Measurements from ENCODE around the gene HTR3D. TPM values are rescaled to one million over a fixed set of nuclear protein-coding genes. Genes with fewer than 3 reads are reported as not detected.

Gene HTR3D
- polyA plus RNA-seq, 3 donors = not detected

DNA sequence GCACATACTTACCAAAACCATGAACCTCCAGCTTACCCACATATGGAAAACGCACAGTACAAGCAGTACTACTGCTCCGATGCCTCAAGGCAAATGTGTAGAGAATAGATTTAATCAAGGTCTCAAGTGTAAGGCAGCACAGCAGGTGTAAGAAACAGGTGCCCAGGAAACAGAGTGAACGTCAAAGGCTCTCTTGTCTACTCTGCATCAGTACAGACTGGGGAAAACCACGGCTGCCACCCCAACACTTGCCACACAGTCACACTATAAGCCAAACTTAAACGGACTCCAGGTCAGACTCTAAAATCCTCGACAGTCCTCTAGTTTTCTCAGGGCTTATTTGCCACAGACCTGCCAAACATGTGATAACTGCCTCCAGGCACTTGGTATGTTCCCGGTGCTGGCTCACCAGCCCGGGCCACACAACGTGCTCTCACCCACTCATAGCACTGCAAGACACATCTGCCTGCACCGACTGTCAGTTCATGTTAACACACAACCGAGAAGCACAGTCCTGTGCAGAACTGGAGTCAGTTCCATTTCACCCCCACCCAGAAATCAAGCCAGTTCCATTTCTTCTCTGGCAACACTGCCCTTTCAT lies 44.4 kb upstream of the HTR3D start:
- H3K9ac ChIP-seq (ENCODE audit: insufficient read depth, low read length, poor library complexity, severe bottlenecking) = no peak overlapping the region
- WGBS (ENCODE audit: insufficient coverage) = 83% methylated on average over 10 of the region's 11 CpGs
- H3K27ac Mint-ChIP-seq = no peak overlapping the region

DNA sequence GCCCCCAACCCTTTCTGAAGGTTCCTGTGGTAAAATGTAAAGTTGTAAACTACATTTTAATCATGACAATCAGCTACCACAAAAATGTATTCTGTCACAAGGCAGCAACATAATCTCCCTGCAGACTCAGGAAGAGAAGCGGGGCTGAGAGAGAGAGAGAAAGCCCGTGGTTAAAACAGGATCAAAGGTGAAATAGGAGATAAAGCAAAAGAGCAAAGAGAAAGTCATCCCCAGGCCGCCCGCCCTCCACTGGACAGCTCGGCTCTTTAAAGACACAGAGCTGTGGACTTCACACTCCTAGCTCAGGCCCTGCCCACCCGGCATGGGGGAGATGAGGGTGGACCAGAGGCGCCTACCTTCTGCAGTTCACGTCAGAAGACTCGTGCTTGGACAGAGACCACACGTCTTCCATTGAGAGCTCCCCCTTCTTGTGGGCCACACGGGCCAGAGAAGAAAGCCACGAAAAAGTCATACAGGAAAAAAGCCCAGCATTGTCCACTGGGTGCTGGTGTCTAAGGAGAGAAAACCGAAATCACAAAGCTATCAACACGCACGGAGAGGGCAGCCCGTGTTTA lies 43.2 kb upstream of the HTR3D start:
- Histone ChIP-seq H4K20me1 (ENCODE audit: insufficient read depth, low read length) (no peaks in the 10 kb centered on the region), H3K79me2 (ENCODE audit: insufficient read depth, low read length) (no peaks in the 10 kb centered on the region), H3K4me3 (replicated peaks in 1 of 3; ENCODE audit: low read depth in 2 of 3, low read length in 3 of 3) (no peak overlapping the region), H3K36me3 (replicated peaks in 1 of 2; ENCODE audit: control insufficient read depth in 1 of 2, insufficient read depth in 2 of 2, low read length in 2 of 2) (peaks cover 30 to 60% of the 10 kb centered on the region in 2 donors), H3K4me1 (ENCODE audit: control insufficient read depth in 1 of 2, insufficient read depth in 2 of 2, low read length in 2 of 2) (no peaks in the 10 kb centered on the region), H3K9ac (ENCODE audit: insufficient read depth, low read length, poor library complexity, severe bottlenecking) (no peak overlapping the region), H3K27me3 (ENCODE audit: control insufficient read depth in 2 of 2, insufficient read depth in 2 of 2, low read length in 2 of 2) (no peaks in the 10 kb centered on the region), H3K9me3 (replicated peaks in 1 of 2; ENCODE audit: control insufficient read depth in 1 of 2, insufficient read depth in 1 of 2, low read length in 2 of 2) (no peaks in the 10 kb centered on the region), H3K27ac (ENCODE audit: low read depth in 1 of 2, low read length in 2 of 2) (no peak overlapping the region), H2AFZ (ENCODE audit: insufficient read depth, low read depth, low read length, poor library complexity, severe bottlenecking) (no peak overlapping the region), H3K4me2 (replicated peaks; ENCODE audit: extremely low read depth, low read length, poor library complexity, severe bottlenecking) (no peak overlapping the region)
- no peak for DNase-seq
- no peak overlapping the region for H3K27ac Mint-ChIP-seq
- intact Hi-C loops (cut with micrococcal nuclease) = no loop called here
- peaks cover 0 to 2% (median 0%) of the 10 kb centered on the region in 3 donors for H3K27me3 Mint-ChIP-seq (ENCODE audit: low read depth in 3 of 3)
- H3K9me3 Mint-ChIP-seq = no peaks in the 10 kb centered on the region
- TF ChIP-seq CTCF (IDR thresholded peaks at IDR 0.05) = no peak
- H3K4me3 Mint-ChIP-seq = no peak overlapping the region
- peaks cover 38 to 53% of the 10 kb centered on the region in 2 donors for H3K36me3 Mint-ChIP-seq
- H3K4me1 Mint-ChIP-seq = peaks cover 2% of the 10 kb centered on the region
- 78% methylated on average over 11 of the region's 16 CpGs for WGBS (ENCODE audit: insufficient coverage)

More for the DNA sequence above, 44.4 kb upstream of the HTR3D start:
- intact Hi-C loops (cut with micrococcal nuclease) = no loop called here
- H3K4me1 Mint-ChIP-seq = peaks cover 2% of the 10 kb centered on the region
- DNase-seq = no peak
- Histone ChIP-seq H3K79me2 (ENCODE audit: insufficient read depth, low read length) (no peaks in the 10 kb centered on the region), H3K4me3 (replicated peaks in 1 of 3; ENCODE audit: low read depth in 2 of 3, low read length in 3 of 3) (no peak overlapping the region), H2AFZ (ENCODE audit: insufficient read depth, low read depth, low read length, poor library complexity, severe bottlenecking) (no peak overlapping the region), H3K27me3 (ENCODE audit: control insufficient read depth in 2 of 2, insufficient read depth in 2 of 2, low read length in 2 of 2) (no peaks in the 10 kb centered on the region), H3K4me2 (replicated peaks; ENCODE audit: extremely low read depth, low read length, poor library complexity, severe bottlenecking) (no peak overlapping the region), H3K9me3 (replicated peaks in 1 of 2; ENCODE audit: control insufficient read depth in 1 of 2, insufficient read depth in 1 of 2, low read length in 2 of 2) (no peaks in the 10 kb centered on the region), H3K36me3 (replicated peaks in 1 of 2; ENCODE audit: control insufficient read depth in 1 of 2, insufficient read depth in 2 of 2, low read length in 2 of 2) (peaks cover 36 to 72% of the 10 kb centered on the region in 2 donors), H4K20me1 (ENCODE audit: insufficient read depth, low read length) (no peaks in the 10 kb centered on the region), H3K4me1 (ENCODE audit: control insufficient read depth in 1 of 2, insufficient read depth in 2 of 2, low read length in 2 of 2) (no peaks in the 10 kb centered on the region), H3K27ac (ENCODE audit: low read depth in 1 of 2, low read length in 2 of 2) (no peak overlapping the region)
- H3K36me3 Mint-ChIP-seq = peaks cover 47 to 60% of the 10 kb centered on the region in 2 donors
- H3K9me3 Mint-ChIP-seq = no peaks in the 10 kb centered on the region
- H3K27me3 Mint-ChIP-seq (ENCODE audit: low read depth in 3 of 3) = peaks cover 0 to 2% (median 0%) of the 10 kb centered on the region in 3 donors
- H3K4me3 Mint-ChIP-seq = no peak overlapping the region
- TF ChIP-seq CTCF (IDR thresholded peaks at IDR 0.05) = no peak

Data from CD14-positive monocyte (primary cell).